B cell (primary cell): ENCODE measurements around the gene OR6K2. TPM values are rescaled to one million over a fixed set of nuclear protein-coding genes. Genes with fewer than 3 reads are reported as not detected.

Source experiments
- ATAC-seq: fragments of 200-7000 bp; cut with Tn5 transposase; one replicate; pipeline ENCODE4 v1.10.0; 2021; ENCODE audit warnings: low read depth, mild to moderate bottlenecking, moderate number of reproducible peaks, moderate library complexity
- CTCF ChIA-PET: fragments of 350-600 bp; sonication (Branson Sonifier 250); formaldehyde crosslinking; loops from one replicate; lab custom pipeline; 2021; ENCODE audit warnings: antibody characterized with exemption, inconsistent platforms; lab: Charles Lee
- POLR2A ChIA-PET: fragments of 350-600 bp; sonication (Branson Sonifier 250); formaldehyde crosslinking; loops from one replicate; lab custom pipeline; 2021; ENCODE audit warnings: antibody characterized with exemption; lab: Charles Lee
- DNase-seq: peaks from one replicate; pipeline ENCODE4 v3.0.0; 2013
- H2AFZ ChIP-seq: 2 replicates; pipeline ENCODE4 v1.6.1; 2012; ENCODE audit warnings: mild to moderate bottlenecking, low read depth, low read length; ENCODE audit not compliant: insufficient read depth, poor library complexity, severe bottlenecking
- H3K27ac ChIP-seq, 2 donors: 1 replicate in 1 of 2; 2 replicates in 1 of 2; pipeline ENCODE4 v1.5.1; 2012 to 2013; ENCODE audit warnings: low read length in 2 of 2, mild to moderate bottlenecking in 2 of 2, moderate library complexity in 1 of 2
- H3K27me3 ChIP-seq, 4 experiments: fragments of 200-600 bp in 1 of 4; sonication (generic) in 1 of 4; replicated peaks in 1 of 4; 1 replicate in 2 of 4; 2 replicates in 2 of 4; pipeline versions ENCODE4 v1.6.1 to v1.7.0; 2013 to 2016; ENCODE audit warnings: low read length in 3 of 4, mild to moderate bottlenecking in 2 of 4, mixed read lengths in 1 of 4, moderate library complexity in 1 of 4; ENCODE audit not compliant: insufficient read depth in 4 of 4, control insufficient read depth in 3 of 4; ENCODE audit errors: control extremely low read depth in 1 of 4
- H3K36me3 ChIP-seq, 2 experiments: replicated peaks in 1 of 2; 1 replicate in 1 of 2; 2 replicates in 1 of 2; pipeline versions ENCODE4 v1.6.1 to v1.7.1; 2013; ENCODE audit warnings: low read length in 1 of 2; ENCODE audit not compliant: insufficient read depth in 2 of 2, control insufficient read depth in 1 of 2; ENCODE audit errors: control extremely low read depth in 1 of 2, extremely low read depth in 1 of 2
- H3K4me1 ChIP-seq, 2 donors: fragments of 200-600 bp in 1 of 2; sonication (generic) in 1 of 2; 1 replicate in 1 of 2; 2 replicates in 1 of 2; pipeline versions ENCODE4 v1.5.1 to v1.6.1; 2013 to 2017; ENCODE audit warnings: low read length in 2 of 2; ENCODE audit not compliant: control insufficient read depth in 2 of 2, insufficient read depth in 2 of 2
- H3K4me2 ChIP-seq: replicated peaks from 2 replicates; pipeline ENCODE3; 2012; ENCODE audit warnings: mild to moderate bottlenecking, low read depth, low read length; ENCODE audit not compliant: poor library complexity, severe bottlenecking
- H3K4me3 ChIP-seq, 5 experiments: fragments of 200-600 bp in 1 of 5; sonication (generic) in 1 of 5; 1 replicate in 3 of 5; 2 replicates in 2 of 5; pipeline versions ENCODE4 v1.5.1 to v1.7.0; 2011 to 2016; ENCODE audit warnings: low read length in 4 of 5, mild to moderate bottlenecking in 4 of 5, low read depth in 2 of 5, control low read depth in 1 of 5, moderate library complexity in 1 of 5; ENCODE audit not compliant: insufficient read depth in 1 of 5; ENCODE audit errors: control extremely low read depth in 1 of 5, extremely low read depth in 1 of 5
- H3K79me2 ChIP-seq: fragments of 200-600 bp; sonication (generic); one replicate; pipeline ENCODE4 v1.6.0; 2016; ENCODE audit warnings: low read length; ENCODE audit not compliant: control insufficient read depth, insufficient read depth
- H3K9ac ChIP-seq: fragments of 200-600 bp; sonication (generic); 2 replicates; pipeline ENCODE4 v1.6.1; 2017; ENCODE audit warnings: mild to moderate bottlenecking, low read length, moderate library complexity
- H3K9me3 ChIP-seq, 3 donors: one replicate each; pipeline versions ENCODE4 v1.6.1 to v1.7.1; 2013; ENCODE audit warnings: low read length in 2 of 3; ENCODE audit not compliant: control insufficient read depth in 2 of 3, insufficient read depth in 1 of 3; ENCODE audit errors: control extremely low read depth in 1 of 3
- H4K20me1 ChIP-seq: 2 replicates; pipeline ENCODE4 v1.6.0; 2012; ENCODE audit warnings: mild to moderate bottlenecking, low read length; ENCODE audit not compliant: insufficient read depth, control insufficient read depth, poor library complexity, severe bottlenecking
- H3K27ac Mint-ChIP-seq: one replicate; pipeline ENCODE4 v1.8.0; 2021; ENCODE audit warnings: mixed read lengths
- H3K27me3 Mint-ChIP-seq: one replicate; pipeline ENCODE4 v1.8.0; 2021; ENCODE audit warnings: mixed read lengths
- H3K4me1 Mint-ChIP-seq: one replicate; pipeline ENCODE4 v1.8.0; 2021; ENCODE audit warnings: mixed read lengths
- H3K4me3 Mint-ChIP-seq: one replicate; pipeline ENCODE4 v1.8.0; 2021; ENCODE audit warnings: mixed read lengths
- H3K9me3 Mint-ChIP-seq: one replicate; pipeline ENCODE4 v1.8.0; 2022; ENCODE audit warnings: mixed read lengths; ENCODE audit not compliant: insufficient read depth
- EZH2 ChIP-seq: IDR thresholded peaks from 2 replicates; pipeline ENCODE4 v1.6.1; 2012; ENCODE audit warnings: borderline replicate concordance, low read depth, mild to moderate bottlenecking, moderate library complexity, low read length; ENCODE audit not compliant: insufficient read depth, poor library complexity, severe bottlenecking
- WGBS: methylation state at CpG from one replicate; pipeline ENCODE4 v1.1.5; 2013; ENCODE audit warnings: missing lambda C conversion rate; ENCODE audit not compliant: insufficient coverage; 5-methylcytosine and 5-hydroxymethylcytosine counted together
- intact Hi-C: fragments of 100-400 bp; cut with micrococcal nuclease; formaldehyde crosslinking; loops from one replicate; pipeline ENCODE4 v1.10.0; 2022
- polyA plus RNA-seq: library from polyadenylated mRNA; depleted of rRNA; stranded (reverse); fragments of >200 nt; gene quantifications from 2 replicates; pipeline ENCODE4 v1.2.3, GENCODE V29; 2012
- total RNA-seq, 2 donors: library from RNA; stranded (reverse); fragments of 120-200 nt in 1 of 2; gene quantifications; 1 replicate in 1 of 2; 2 replicates in 1 of 2; pipeline versions ENCODE4 v1.2.3 to v1.2.4, GENCODE V29; 2013 to 2022
- TF ChIP-seq, protein P1 (sequence below): fragments of 200-600 bp; IDR thresholded peaks from one replicate; pipeline ENCODE4 v1.8.0; 2022; ENCODE audit warnings: antibody characterized with exemption, mild to moderate bottlenecking

The OR6K2 gene
- total and polyA plus RNA-seq, 2 donors (not counting 1 experiment from before 2014, with no cell fraction given) = not detected

DNA sequence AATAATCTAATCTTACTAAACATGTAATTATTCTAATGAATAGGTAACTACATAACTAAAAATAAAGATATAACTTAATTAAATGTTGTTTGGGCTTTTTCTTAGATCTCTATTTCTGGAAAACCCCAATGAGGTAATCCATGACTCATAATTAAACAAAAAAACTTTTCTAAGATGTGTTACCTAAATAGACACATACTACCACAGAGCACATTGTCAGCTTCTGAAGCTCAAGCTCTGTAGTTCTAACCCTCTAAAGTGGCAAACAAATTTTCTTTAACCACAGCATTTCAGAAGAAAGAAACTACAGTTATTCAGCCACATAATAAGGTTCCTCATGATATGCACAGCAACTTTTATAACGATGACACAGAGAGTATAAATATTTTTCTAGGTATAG lies 15.9 kb upstream of the OR6K2 start:
- peaks cover 26% of the 10 kb centered on the region for H3K27me3 Mint-ChIP-seq
- Histone ChIP-seq H3K27me3 (peaks cover 0 to 11% (median 0%) of the 10 kb centered on the region in 4 experiments), H2AFZ (no peak overlapping the region), H3K9me3 (peaks cover 0 to 1% (median 0%) of the 10 kb centered on the region in 3 donors), H3K4me1 (no peaks in the 10 kb centered on the region), H3K4me2 (no peak overlapping the region), H3K79me2 (no peaks in the 10 kb centered on the region), H3K27ac (no peak overlapping the region), H3K36me3 (no peaks in the 10 kb centered on the region), H3K9ac (no peak overlapping the region), H4K20me1 (no peaks in the 10 kb centered on the region), H3K4me3 (no peak overlapping the region)
- H3K9me3 Mint-ChIP-seq = no peaks in the 10 kb centered on the region
- H3K4me1 Mint-ChIP-seq = no peaks in the 10 kb centered on the region
- no CpG with 5 or more reads among the region's 1 CpG for WGBS
- H3K27ac Mint-ChIP-seq = no peak overlapping the region
- no peak for DNase-seq
- ChIA-PET POLR2A (no interaction called here), CTCF (no interaction called here)
- ATAC-seq = no peak
- intact Hi-C loops = no loop called here
- H3K4me3 Mint-ChIP-seq = no peak overlapping the region
- TF ChIP-seq, protein P1, sequence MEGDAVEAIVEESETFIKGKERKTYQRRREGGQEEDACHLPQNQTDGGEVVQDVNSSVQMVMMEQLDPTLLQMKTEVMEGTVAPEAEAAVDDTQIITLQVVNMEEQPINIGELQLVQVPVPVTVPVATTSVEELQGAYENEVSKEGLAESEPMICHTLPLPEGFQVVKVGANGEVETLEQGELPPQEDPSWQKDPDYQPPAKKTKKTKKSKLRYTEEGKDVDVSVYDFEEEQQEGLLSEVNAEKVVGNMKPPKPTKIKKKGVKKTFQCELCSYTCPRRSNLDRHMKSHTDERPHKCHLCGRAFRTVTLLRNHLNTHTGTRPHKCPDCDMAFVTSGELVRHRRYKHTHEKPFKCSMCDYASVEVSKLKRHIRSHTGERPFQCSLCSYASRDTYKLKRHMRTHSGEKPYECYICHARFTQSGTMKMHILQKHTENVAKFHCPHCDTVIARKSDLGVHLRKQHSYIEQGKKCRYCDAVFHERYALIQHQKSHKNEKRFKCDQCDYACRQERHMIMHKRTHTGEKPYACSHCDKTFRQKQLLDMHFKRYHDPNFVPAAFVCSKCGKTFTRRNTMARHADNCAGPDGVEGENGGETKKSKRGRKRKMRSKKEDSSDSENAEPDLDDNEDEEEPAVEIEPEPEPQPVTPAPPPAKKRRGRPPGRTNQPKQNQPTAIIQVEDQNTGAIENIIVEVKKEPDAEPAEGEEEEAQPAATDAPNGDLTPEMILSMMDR = no peak
- TF ChIP-seq EZH2 = no peak

DNA sequence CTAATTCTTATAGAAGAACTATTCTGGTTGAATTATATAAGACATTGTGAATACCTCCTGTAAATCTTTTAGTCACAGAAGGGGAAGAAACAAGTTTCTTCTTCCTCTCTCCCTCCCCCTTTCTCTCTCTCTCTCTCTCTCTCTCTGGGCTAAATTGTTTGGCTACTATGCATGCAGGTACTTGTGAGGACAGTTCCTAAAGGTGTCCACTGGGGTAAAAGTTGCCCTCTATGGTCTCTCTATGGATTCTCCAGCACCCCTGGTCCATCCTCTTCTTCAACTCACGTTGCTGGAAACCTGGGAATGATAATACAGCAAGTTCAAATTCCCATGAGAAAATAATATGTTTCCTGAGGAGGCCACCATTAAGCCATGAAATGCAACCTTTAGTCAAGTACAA lies 14.3 kb upstream of the OR6K2 start:
- Histone ChIP-seq H3K79me2 (no peaks in the 10 kb centered on the region), H3K36me3 (no peaks in the 10 kb centered on the region), H3K27me3 (peaks cover 0 to 13% (median 0%) of the 10 kb centered on the region in 4 experiments), H3K9ac (no peak overlapping the region), H4K20me1 (no peaks in the 10 kb centered on the region), H3K4me3 (no peak overlapping the region), H3K9me3 (peaks cover 0 to 1% (median 0%) of the 10 kb centered on the region in 3 donors), H3K27ac (no peak overlapping the region), H3K4me2 (no peak overlapping the region), H2AFZ (no peak overlapping the region), H3K4me1 (no peaks in the 10 kb centered on the region)
- Mint-ChIP-seq H3K4me1 (no peaks in the 10 kb centered on the region), H3K4me3 (no peak overlapping the region), H3K27me3 (peaks cover 33% of the 10 kb centered on the region), H3K27ac (no peak overlapping the region), H3K9me3 (no peaks in the 10 kb centered on the region)
- ChIA-PET CTCF (no interaction called here), POLR2A (no interaction called here)
- no CpG with 5 or more reads among the region's 1 CpG for WGBS
- TF ChIP-seq, protein P1 = no peak
- intact Hi-C loops = no loop called here
- ATAC-seq (no peak), DNase-seq (no peak)
